Measurements from ENCODE around the gene TAAR6. TPM values are rescaled to one million over a fixed set of nuclear protein-coding genes. Genes with fewer than 3 reads are reported as not detected.
"Not testable (repeated sequence)": the region's sequence is repeated elsewhere in the genome, so short reads cannot be mapped to it uniquely, and the experiment has no call there.

TAAR6 gene, protein sequence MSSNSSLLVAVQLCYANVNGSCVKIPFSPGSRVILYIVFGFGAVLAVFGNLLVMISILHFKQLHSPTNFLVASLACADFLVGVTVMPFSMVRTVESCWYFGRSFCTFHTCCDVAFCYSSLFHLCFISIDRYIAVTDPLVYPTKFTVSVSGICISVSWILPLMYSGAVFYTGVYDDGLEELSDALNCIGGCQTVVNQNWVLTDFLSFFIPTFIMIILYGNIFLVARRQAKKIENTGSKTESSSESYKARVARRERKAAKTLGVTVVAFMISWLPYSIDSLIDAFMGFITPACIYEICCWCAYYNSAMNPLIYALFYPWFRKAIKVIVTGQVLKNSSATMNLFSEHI
- not detected in 2 replicates for total RNA-seq (2014; rRNA removed; shearing (Covaris generic); ENCODE audit: low replicate concordance)

DNA sequence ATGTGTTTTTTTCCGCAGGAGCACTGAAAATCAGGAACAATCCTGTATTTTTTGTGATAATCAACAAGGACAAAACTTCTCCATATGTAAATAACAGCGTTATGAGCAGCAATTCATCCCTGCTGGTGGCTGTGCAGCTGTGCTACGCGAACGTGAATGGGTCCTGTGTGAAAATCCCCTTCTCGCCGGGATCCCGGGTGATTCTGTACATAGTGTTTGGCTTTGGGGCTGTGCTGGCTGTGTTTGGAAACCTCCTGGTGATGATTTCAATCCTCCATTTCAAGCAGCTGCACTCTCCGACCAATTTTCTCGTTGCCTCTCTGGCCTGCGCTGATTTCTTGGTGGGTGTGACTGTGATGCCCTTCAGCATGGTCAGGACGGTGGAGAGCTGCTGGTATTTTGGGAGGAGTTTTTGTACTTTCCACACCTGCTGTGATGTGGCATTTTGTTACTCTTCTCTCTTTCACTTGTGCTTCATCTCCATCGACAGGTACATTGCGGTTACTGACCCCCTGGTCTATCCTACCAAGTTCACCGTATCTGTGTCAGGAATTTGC, at the start of gene TAAR6:
Gene TAAR6, plus strand, starts transcription at position 102 of the 557 bp plus-strand sequence. Its CDS starts 0 bp downstream, at position 102.
- in situ Hi-C loops (cut with HindIII; ENCODE audit: low pct_unique_long_range_greater_than_20kb, low sequenced_read_pairs), result no loop called here
- no peak for DNase-seq (ENCODE audit: low read depth)

DNA sequence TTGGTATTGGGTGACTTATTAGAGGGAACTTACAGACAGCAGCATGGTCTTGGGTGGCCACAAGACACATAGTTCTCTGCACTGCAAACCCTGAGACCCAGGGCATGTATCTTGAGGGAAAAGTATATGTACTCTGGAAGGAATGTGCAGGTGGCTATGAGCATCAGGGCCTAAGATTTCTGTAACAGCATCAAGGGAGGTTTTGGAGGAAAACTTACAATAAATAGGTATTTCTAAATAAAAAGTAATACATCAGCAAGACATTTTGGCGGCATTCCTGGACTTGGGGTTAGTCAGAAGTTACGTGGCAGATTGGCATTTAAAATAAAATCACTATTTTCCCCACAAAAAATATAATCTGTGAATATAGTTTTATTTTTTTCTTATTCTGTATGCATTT, 49.2 kb upstream of the TAAR6 start:
- in situ Hi-C loops (cut with HindIII; ENCODE audit: low pct_unique_long_range_greater_than_20kb, low sequenced_read_pairs), result no loop called here
- no peak for DNase-seq (ENCODE audit: low read depth)

DNA sequence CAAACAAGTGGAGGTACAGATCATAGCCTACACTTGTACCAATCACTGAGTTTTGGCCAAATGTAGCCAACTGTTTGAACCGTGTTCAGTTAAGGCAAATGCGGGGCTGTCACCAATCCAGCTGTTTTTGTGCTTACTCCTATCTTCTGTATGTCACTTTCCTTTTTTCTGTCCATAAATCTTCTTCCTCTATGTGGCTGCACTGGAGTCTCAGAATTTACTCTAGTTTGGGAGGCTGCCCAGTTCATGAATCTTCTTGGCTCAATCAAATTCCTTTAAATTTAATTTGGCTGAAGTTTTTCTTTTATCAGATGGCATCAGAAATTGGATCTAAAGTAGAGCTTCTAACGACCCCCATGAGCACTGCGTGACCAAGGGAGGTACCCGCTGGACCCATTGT, 45.5 kb upstream of the TAAR6 start:
- DNase-seq (ENCODE audit: low read depth), result no peak
- in situ Hi-C loops (cut with HindIII; ENCODE audit: low pct_unique_long_range_greater_than_20kb, low sequenced_read_pairs), result no loop called here

DNA sequence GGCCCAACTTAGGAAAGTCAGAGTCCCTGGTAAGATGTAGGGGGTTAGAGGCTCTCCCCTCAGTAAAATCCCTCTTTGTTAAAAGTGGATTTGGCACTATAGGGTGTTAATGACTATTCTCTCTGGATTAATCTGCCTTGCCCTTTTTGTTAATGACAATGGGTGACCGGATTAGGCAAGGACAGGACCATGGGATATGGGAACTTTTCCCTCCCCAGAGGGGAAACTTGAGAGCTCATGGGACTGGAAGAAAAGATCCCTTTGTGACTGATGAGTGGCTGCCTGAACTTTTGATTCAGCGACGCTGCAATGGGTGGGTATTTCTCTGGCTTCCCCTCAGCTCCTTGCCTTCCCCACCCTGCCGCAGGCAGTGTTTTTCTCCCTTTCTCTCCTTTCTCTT, 44.3 kb upstream of the TAAR6 start:
- DNase-seq (ENCODE audit: low read depth), result no peak

DNA sequence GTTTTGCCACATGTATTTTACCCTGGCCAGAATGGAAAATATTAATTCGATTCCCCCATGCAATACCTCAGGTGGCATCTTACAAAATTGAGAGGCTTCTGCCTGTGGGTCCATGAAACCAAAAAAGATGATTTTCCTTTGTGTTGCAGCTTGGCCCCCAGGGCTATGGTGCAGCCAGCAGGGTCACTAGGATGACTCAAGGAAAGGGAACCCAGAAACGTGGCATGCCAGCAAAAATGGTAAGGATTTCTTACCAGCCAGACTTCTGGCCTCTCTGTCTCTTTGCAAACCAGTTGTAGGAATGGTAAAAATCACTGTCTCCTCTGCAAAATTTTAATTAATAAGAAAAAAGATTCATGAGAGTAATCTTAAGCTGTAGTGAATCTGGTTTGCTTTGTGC, 43.7 kb upstream of the TAAR6 start:
- DNase-seq (ENCODE audit: low read depth), result no peak
- in situ Hi-C loops (cut with HindIII; ENCODE audit: low pct_unique_long_range_greater_than_20kb, low sequenced_read_pairs), result no loop called here

More for the DNA sequence above, 44.3 kb upstream of the TAAR6 start:
- in situ Hi-C loops (cut with HindIII; ENCODE audit: low pct_unique_long_range_greater_than_20kb, low sequenced_read_pairs), result no loop called here

DNA sequence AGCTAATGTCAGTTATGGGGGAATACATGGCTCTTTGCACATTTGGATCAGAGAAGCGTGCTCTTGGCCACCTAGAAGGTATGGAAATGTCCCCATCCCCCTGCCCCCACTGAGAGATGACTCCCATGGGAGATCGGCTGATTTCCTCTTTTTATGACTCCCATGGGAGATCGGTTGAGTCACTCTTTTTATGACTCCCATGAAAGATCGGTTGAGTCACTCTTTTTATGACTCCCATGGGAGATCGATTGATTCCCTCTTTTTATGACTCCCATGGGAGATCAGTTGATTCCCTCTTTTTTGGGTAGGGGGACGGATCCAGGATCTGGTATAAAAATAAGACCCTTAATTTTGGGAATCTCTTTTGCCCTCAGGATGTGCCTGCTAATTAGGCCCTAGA, 42.3 kb upstream of the TAAR6 start:
- in situ Hi-C loops (cut with HindIII; ENCODE audit: low pct_unique_long_range_greater_than_20kb, low sequenced_read_pairs), result no loop called here

DNA sequence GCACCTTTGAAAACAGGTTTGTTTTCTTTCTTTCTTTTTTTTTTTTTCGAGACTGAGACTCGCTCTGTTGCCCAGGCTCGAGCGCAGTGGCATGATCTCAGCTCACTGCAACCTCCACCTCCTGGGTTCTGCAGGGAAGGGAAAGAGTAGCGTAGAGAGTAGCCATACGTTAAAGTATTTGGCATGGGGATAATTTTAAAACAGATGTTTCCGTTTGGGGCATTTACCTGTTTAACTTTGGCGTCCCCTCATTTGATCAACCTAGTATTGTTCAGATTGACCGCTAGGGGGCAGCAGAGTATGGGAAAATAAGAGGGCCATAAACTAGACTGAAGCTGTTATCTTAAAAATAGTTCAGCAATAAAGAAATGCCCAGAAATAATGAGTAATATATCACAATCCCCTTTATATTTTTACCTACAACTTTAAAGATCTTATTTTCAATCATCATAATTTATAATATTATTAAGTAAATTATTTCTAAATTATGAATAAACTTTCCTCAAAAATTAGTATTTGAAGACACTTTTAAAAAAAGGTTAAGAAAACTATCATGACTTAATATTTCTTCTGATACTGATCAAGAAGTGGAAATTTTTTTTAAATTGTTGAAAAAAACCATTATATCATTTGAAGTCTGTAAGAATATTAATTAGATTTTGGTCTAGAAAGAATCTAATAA, 39.7 kb upstream of the TAAR6 start:
- in situ Hi-C loops (cut with HindIII; ENCODE audit: low pct_unique_long_range_greater_than_20kb, low sequenced_read_pairs), result no loop called here
- peak; percentile 48 for DNase-seq (ENCODE audit: low read depth)

More for the DNA sequence above, 42.3 kb upstream of the TAAR6 start:
- DNase-seq (ENCODE audit: low read depth), result peak; percentile 9

DNA sequence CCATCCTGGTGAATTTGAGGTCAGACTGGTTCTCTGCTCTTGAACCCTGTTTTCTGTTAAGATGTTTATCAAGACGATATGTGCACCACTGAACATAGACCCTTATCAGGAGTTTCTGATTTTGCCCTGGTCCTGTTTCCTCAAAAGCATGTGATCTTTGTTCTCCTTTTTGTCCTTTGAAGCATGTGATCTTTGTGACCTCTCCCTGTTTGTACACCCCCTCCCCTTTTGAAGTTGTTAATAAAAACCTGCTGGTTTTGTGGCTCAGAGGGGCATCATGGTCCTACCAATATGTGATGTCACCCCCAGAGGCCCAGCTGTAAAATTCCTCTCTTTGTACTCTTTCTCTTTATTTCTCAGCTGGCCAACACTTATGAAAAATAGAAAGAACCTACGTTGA, 35.6 kb upstream of the TAAR6 start:
- DNase-seq (ENCODE audit: low read depth), result not testable (repeated sequence)

DNA sequence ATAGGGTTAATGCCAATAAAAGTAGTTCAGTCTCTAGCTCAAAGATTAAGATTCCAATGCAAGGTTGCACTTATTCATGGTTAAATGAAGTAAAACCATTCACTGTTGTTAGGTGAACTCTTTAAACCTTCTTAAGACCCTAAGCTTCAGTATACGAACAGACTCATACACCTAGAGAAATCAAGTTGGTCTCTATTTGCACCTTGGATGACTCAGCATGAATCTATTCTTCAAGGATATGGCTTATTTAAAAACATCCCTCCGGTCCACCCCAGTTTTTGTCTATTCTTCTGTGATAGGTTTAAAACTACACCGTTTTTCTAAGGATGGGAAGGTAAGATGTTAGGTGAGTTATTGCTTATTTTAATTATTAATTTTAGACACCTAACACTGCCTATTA, 33.0 kb upstream of the TAAR6 start:
- DNase-seq (ENCODE audit: low read depth), result no peak
- in situ Hi-C loops (cut with HindIII; ENCODE audit: low pct_unique_long_range_greater_than_20kb, low sequenced_read_pairs), result no loop called here

More for the DNA sequence above, 35.6 kb upstream of the TAAR6 start:
- in situ Hi-C loops (cut with HindIII; ENCODE audit: low pct_unique_long_range_greater_than_20kb, low sequenced_read_pairs), result not testable (repeated sequence)

DNA sequence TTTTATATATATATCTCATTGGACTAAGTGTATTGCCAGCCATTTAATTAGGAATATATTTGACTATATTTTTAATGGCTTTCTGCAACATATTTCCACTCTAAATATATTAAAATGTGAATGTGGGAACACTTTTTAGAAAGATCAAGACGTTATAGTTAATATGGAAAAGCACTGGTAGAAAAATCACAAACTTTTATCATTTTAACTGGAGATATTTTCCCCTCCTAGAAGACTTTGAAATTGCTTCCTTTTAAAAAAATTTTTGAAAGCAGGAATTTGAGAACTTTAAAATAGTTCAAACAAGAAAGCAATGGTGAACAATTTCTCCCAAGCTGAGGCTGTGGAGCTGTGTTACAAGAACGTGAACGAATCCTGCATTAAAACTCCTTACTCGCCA, 32.1 kb upstream of the TAAR6 start, which contains the start of gene TAAR9:
Gene TAAR9, plus strand, starts transcription at position 301 of the 400 bp plus-strand sequence. Its CDS starts 13 bp downstream, at position 314.
- in situ Hi-C loops (cut with HindIII; ENCODE audit: low pct_unique_long_range_greater_than_20kb, low sequenced_read_pairs), result no loop called here
- DNase-seq (ENCODE audit: low read depth), result no peak

DNA sequence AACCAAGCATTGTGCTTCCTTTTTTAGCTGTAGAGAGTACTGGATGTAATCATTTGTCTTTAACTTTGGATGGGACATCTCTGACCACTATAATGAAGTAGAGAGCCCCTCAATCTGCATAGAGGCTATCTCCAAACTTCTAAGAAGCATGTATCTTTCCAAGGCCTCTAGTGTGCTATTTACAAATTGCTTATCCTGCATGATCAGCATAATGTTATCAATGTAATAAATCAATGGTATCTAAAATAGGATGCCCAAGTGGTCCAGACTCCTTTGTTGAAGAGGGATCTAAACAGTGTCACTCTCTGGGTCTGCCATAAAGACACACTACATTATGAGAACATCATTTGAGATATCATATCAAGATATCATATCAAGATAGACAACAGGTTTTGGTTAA, 25.3 kb upstream of the TAAR6 start:
- in situ Hi-C loops (cut with HindIII; ENCODE audit: low pct_unique_long_range_greater_than_20kb, low sequenced_read_pairs), result no loop called here
- DNase-seq (ENCODE audit: low read depth), result no peak

DNA sequence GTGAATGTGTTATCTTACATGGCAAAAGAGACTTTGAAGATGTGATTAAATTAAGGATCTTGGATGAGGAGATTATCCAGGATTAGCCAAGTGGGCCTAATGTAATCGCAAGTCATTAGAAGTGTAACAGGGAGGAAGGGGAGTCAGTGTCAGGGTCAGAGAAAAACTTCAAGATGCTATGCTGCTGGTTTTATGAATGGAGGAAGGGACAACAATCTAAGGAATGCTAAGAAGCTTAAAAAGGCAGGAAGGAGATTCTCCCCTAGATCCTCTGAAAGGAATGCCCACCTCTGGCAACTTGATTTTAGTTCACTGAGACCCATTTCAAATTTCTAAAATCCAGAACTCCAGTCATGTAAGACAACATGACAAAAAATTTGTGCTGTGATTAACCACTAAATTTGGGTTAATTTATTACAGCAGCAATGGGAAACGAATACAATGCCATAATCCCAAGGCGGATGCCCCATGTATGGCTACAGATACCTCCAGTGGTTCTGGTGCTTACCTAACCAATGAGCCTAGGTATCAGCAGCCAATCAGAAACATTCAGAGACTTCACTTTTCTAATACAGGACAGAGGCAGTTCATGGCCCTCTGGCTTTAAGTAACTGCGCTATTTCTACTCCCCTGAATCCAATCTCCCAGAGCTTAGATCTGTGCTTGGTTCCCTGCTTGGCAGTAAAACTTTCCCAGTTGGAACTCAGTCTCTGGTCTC, 21.2 kb upstream of the TAAR6 start:
- no peak for DNase-seq (ENCODE audit: low read depth)
- in situ Hi-C loops (cut with HindIII; ENCODE audit: low pct_unique_long_range_greater_than_20kb, low sequenced_read_pairs), result no loop called here

DNA sequence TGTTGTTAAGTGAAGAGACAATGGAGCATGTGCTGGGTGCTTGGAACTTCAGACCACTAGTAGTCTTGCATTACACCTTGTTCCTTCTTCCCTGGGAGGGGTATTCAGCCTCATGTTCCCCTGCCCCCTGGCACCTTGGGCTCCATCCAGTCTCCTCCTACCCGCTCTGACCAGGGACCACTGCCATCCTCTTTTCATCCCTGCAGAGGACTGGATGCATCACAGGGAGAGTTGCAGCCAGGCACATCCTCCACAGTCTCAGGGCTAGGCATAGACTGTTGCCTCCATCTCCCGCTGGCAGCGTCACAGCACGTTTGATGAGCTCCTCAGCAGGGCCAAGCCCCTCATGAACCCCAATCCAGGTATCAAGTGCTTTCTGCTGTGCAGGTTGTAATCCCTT, 18.9 kb upstream of the TAAR6 start:
- no peak for DNase-seq (ENCODE audit: low read depth)
- in situ Hi-C loops (cut with HindIII; ENCODE audit: low pct_unique_long_range_greater_than_20kb, low sequenced_read_pairs), result no loop called here

DNA sequence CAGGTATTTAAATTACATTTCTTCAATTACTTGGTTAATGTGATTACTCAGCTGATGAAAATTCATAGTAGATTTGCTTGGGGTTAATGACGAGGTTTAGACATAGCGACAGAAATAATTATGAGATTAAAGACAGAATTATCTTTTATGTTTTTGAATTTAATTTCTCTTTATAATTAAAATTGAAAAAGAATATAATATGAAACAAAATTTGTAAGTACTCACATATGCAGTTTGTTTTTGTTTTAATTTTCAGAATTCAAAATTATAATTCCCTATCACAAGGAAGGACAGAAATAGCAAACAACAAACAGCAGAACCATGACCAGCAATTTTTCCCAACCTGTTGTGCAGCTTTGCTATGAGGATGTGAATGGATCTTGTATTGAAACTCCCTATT, 17.8 kb upstream of the TAAR6 start, which contains the start of gene TAAR8:
Gene TAAR8, plus strand, starts transcription at position 301 of the 400 bp plus-strand sequence. Its CDS starts 21 bp downstream, at position 322.
- DNase-seq (ENCODE audit: low read depth), result no peak
- in situ Hi-C loops (cut with HindIII; ENCODE audit: low pct_unique_long_range_greater_than_20kb, low sequenced_read_pairs), result no loop called here

DNA sequence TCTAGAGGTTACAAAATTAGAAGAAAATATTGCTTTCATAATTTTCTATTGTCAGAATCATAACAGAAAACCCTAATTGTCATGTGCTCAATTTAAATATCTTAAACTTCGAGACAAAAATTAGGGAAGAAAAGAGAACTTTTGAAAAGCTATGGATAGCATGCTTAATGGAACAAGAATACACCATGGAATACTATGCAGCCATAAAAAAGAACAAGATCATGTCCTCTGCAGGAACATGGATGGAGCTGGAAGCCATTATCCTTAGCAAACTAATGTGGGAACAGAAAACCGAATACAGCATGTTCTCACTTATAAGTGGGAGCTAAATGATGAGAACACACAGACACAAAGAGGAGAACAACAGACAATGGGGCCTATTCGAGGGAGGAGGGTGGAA, 10.0 kb upstream of the TAAR6 start:
- DNase-seq (ENCODE audit: low read depth); in situ Hi-C loops (cut with HindIII; ENCODE audit: low pct_unique_long_range_greater_than_20kb, low sequenced_read_pairs): not testable (repeated sequence)

DNA sequence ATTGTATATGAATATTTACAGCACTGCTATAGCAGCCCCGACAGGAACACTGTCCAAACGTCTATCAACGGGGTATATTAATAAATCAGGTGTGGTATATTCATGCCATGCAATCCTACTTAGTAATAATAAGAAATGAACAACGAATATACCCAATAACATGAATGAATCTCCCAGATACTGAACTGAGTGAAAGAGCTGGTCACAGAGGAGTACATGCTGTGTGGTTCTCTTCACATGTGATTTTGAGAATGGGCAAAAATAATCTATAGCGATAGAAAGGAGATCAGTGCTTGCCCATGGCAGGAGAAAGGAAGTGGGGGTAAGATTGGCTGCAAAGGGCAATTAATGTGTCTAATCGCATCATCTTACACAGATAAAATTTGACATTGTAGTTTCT, 3.7 kb upstream of the TAAR6 start:
- no peak for DNase-seq (ENCODE audit: low read depth)
- in situ Hi-C loops (cut with HindIII; ENCODE audit: low pct_unique_long_range_greater_than_20kb, low sequenced_read_pairs), result no loop called here

DNA sequence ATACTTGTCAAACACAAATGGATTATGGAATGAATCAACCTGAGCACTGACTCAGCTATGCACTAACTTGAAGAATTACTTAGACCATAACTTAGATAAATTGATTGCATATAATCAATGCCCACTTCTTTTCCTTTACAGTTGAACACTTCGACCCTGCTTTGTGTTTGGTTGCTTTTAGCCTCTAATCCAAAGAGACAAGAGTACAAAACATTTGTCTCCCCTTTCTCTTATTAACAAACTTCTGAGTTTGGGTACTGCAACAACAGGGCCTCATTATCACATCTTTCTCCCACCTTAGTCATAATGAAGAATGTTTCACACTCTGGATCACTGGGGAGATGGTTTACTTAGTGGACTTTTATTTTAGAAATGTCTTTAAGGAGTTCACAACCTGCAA, 2.6 kb upstream of the TAAR6 start:
- DNase-seq (ENCODE audit: low read depth), result no peak
- in situ Hi-C loops (cut with HindIII; ENCODE audit: low pct_unique_long_range_greater_than_20kb, low sequenced_read_pairs), result no loop called here

DNA sequence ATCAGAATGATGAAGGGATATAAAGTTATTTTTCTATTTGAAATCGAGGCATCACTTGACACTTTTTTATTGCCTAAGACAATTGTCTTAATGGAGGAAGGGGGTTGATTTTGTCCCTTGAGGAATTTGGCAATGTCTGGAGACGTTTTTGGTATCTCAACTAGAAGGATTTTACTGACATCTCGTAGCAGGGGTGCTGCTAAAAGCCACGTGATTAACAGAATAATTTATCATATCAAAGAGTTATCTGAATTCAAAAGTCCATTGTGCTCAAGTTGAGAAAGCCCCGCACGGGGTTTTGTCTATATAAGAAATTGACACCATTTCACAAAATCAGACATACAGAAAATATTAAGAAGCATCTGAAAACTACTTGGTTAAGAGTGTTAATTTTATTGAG, 1.5 kb upstream of the TAAR6 start:
- in situ Hi-C loops (cut with HindIII; ENCODE audit: low pct_unique_long_range_greater_than_20kb, low sequenced_read_pairs), result no loop called here
- DNase-seq (ENCODE audit: low read depth), result no peak

DNA sequence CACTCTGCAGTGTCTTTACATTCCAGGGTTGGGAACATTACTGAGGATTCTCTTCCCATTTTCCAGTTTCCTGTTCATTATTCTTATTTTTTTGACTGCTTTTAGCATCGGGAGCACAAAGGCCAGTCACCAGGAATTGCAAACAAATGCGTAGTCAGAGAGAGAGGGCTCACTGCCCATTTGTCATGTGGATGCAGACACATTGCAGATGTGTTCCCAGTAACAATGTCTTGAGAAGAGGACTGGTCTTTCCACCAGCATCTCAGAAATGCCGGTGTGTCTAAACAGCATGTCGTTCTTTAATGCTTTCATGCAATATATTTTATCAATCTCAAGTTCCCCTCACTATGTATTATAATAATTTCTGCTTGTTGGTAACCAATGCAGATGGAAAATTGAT, 952 bp upstream of the TAAR6 start:
- DNase-seq (ENCODE audit: low read depth), result no peak
- in situ Hi-C loops (cut with HindIII; ENCODE audit: low pct_unique_long_range_greater_than_20kb, low sequenced_read_pairs), result no loop called here

Measured in Caki2 (cell line).